Esophagus mucosa (tissue), 1 donor: Measurements from ENCODE around the gene ZNF784. TPM values are rescaled to one million over a fixed set of nuclear protein-coding genes. Genes with fewer than 3 reads are reported as not detected.

ENCODE experiments used
- ATAC-seq: fragments of 200-7000 bp; cut with Tn5 transposase; one replicate; pipeline ENCODE4 v1.9.1; 2020
- total RNA-seq: library from RNA; stranded (reverse); gene quantifications from one replicate; pipeline ENCODE4 v1.2.4, GENCODE V29; 2023
- donor health status: DM: yes; HTN: yes; CAD: no.

ZNF784 gene
- total RNA-seq, 1 donor from 2014 or later, result 3.8 TPM

GRCh38 chr19:55656552-55656951, 32.2 kb upstream of the ZNF784 start:
- ATAC-seq, result no peak

GRCh38 chr19:55655648-55656040, 31.3 kb upstream of the ZNF784 start:
- no peak for ATAC-seq

DNA sequence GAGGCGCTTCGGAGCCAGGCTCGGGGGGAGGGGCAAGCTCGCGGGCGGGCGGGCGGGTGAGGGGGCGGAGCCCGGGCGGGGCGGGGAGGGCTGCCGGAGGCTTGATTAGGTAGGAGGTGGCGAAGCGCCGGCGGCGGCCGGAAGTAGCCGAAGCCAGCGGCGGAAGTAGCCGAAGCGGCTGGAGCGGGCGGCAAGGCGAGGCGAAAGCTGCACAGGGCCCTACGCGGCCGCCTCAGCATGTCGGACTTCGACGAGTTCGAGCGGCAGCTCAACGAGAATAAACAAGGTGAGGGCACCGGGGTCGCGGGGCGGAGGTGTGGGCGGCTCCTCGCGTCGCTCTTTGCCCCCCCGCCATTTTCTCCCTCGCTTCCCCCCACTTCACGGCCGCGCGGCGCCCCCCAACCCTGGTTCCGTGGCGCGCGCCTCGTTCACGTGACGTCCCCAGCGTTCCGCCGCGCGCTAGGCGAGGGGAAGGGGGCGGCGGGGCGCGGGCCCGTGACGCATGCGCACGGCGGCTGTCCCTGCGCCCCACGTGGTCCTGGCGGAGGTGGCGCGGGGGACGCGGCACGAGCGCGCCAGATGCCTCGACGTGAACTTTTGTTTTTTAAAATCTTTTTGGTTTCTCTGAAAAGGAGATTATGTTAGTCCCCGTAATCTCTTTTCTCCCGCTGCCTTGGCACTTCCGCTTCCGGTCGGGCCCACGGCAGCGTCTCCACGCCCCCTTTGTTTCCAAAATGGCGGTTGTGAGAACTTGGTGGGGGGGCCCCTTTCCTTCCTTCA, 30.7 kb upstream of the ZNF784 start, which contains the start of gene U2AF2:
Gene U2AF2 (plus strand): TSS at position 168 of the 780 bp plus-strand sequence. CDS start 70 bp downstream, at position 238.
- peak; percentile 71 for ATAC-seq

- peak; percentile 84 for ATAC-seq
These were observed 30.0 kb upstream of the ZNF784 start for GRCh38 chr19:55654323-55654867.

DNA sequence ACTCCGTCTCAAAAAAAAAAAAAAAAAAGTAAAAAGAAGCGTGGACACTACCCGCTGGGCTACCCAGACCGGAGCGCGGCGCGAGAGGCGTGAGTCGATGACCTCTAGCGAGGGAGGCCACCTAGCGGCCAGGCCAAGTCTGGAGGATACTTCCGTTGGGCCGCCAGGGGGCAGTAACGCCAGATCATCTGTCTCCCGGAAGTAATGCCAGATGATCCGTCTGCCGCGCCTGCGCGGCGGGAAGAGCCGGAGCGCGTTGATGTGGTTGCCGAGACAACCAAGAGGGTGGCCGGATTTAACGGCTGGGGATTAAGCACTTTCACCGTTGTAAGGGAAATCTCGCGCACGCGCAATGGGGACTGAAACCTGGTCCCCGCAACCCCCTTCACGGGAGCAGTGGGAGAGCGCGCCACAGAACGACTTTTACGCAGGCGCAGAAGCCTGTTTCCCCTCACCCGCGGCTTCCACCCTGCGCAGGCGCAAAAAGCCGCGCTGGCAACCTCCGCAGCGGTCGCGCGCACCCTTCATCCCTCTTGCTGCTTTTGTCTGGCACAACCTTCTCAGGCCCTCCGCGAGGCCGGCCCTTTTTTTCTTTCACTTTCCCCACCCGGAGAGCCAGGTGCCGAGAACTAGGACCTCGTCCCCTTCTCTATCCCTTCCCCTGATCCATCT, 29.4 kb upstream of the ZNF784 start:
- ATAC-seq, result peak; percentile 70

GRCh38 chr19:55652311-55653128, 28.2 kb upstream of the ZNF784 start:
- ATAC-seq, result no peak

DNA sequence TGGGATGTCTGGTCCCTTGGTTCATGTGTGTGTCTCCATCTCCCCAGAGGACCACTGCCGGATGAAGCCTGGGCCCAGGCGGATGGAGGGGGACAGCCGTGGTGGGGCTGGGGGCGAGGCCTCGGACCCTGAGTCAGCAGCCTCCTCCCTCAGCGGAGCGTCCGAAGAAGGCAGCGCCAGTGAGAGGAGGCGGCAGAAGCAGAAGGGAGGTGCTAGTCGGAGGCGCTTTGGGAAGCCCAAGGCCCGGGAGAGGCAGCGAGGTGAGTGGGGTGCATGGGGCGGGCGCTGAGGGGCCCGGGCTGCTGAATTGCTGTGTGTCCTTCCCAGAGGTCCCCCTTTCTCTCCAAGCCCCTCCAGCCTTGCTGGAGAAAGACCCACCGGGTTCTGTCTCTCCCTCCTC, 26.9 kb upstream of the ZNF784 start:
- ATAC-seq, result no peak

- ATAC-seq, result no peak
These were observed 26.4 kb upstream of the ZNF784 start for GRCh38 chr19:55650602-55651230.

GRCh38 chr19:55650126-55650557, 25.8 kb upstream of the ZNF784 start:
- no peak for ATAC-seq

GRCh38 chr19:55649268-55650125, 25.1 kb upstream of the ZNF784 start:
- ATAC-seq, result no peak

DNA sequence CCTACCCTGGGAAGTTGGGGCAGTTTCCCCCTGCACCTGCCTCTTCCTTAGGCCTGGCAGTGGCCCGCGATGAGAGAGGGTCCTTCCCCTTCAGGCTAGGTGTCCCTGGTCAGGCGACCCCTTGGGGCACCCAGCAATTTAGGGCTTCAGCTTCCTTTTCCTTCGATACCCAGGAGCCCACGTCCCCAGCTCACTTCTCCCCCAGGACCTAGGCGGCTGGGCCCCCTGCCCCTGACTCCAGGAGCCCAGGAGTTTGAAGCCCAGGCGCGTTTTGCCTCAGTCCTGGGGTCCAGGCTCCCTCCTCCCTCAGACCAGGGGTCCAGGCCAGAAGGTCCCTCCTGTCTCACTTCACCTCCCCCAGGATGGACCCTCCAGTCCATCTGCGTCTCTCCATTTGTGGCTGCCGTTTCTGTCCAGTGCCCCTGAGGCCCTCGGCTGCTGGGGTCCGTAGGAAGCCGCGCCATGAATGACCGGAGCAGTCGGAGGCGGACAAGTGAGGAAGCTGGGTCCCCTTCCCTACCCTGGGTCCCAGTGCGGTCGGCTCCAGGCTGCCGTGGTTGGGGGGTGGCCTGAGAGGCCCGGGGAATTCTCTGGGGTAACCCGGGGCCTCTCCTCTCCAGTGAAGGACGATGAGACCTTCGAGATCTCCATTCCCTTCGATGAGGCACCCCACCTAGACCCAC, 24.4 kb upstream of the ZNF784 start:
- no peak for ATAC-seq

GRCh38 chr19:55647732-55648584, 23.6 kb upstream of the ZNF784 start, which contains the start of gene CCDC106:
Gene CCDC106 (plus strand): TSS chr19:55648212. CDS start chr19:55649047, 835 bp downstream.
- ATAC-seq, result peak; percentile 21

- ATAC-seq, result no peak
These were observed 22.7 kb upstream of the ZNF784 start for GRCh38 chr19:55646889-55647731.

- no peak for ATAC-seq
These were observed 21.1 kb upstream of the ZNF784 start for GRCh38 chr19:55645512-55645881.

GRCh38 chr19:55644842-55645511, 20.6 kb upstream of the ZNF784 start:
- ATAC-seq, result no peak

DNA sequence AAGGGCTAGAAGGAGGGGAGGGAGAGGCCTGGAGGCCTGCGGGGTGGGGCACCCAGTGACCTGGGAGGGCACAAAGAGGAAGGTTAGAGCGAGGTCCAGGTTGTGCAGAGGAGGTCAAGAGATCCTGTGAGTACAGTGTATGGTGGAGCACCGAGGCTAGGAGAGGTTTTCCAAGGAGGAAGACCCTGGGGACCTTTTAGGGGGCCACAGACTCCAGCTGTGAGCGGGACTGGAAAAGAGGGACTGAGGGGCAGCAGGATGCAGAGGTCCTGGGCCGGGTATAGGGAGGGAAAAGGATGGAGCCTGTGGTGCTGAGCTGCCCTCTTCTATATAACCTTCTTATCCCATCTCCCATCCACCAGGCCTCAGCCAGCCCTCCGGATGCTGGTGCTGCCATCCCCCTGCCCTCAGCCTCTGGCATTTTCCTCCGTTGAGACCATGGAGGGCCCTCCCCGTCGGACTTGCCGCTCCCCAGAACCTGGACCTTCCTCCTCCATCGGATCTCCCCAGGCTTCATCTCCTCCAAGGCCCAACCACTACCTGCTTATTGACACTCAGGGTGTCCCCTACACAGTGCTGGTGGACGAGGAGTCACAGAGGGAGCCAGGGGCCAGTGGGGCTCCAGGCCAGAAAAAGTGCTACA, 19.9 kb upstream of the ZNF784 start:
- ATAC-seq, result no peak

DNA sequence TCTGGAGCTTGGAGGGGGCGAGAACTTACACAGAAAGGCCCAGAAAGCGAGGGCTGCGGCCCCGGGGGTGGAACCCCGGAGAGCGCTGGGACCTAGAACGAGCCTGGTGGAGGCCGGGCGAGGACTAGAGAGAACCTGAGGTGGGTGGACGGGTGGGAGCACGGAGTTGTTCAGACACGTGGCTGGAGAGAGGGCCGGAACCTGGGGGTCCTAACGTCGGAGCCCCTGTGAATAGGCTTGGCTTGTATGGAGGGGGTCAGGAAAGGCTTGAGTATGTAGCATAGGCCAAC, 19.5 kb upstream of the ZNF784 start:
- ATAC-seq, result no peak
